ENCODE results near the gene HHATL.

DNA sequence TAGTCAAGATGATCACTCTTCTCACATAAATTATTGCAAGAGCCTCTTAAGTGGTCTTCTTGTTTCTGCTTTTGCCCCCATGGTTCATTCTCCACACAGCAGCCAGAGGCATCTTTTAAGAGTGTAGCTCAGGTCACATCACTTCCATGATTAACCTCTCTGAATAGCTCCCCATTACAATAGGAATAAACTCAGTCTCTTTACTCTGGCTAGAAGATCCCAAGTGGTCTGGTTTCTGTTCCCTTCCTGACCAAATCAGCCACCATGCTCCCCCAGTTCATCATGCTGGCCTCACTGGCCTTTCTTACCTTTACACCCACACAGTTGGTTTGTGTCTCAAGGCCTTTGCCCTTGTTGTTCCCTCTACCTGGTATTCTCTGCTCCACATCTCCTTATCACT, 8.2 kb downstream of the HHATL start:
- TF ChIP-seq EZH2 (IDR thresholded peaks at IDR 0.05; ENCODE audit: low read length, missing control alignments) (no peak), CTCF (conservative IDR thresholded peaks at IDR 0.05 in 1 of 2, IDR thresholded peaks at IDR 0.05 in 1 of 2; ENCODE audit: low read depth in 1 of 2, low read length in 2 of 2) (no peak)

All from fibroblast of lung (primary cell).